GM12878 (cell line): ENCODE measurements around the gene SAMD15. TPM values are rescaled to one million over a fixed set of nuclear protein-coding genes. Genes with fewer than 3 reads are reported as not detected.

Experiments used
- ATAC-seq: fragments of 200-7000 bp; cut with Tn5 transposase; 3 replicates; pipeline ENCODE4 v1.9.1; 2020; ENCODE audit warnings: mild to moderate bottlenecking, moderate library complexity
- BruUV-seq: library from RNA; stranded (reverse); fragments of 400-500 nt; replicated peaks from 2 replicates; lab custom pipeline; 2021; lab: Mats Ljungman, UMichigan
- CTCF ChIA-PET: fragments of 300-600 bp; sonication (Branson Sonifier 250); formaldehyde crosslinking; extraction: SDS; loops from one replicate; lab custom pipeline; 2021; ENCODE audit warnings: inconsistent platforms; lab: Yijun Ruan, JAX
- POLR2A ChIA-PET: fragments of 350-600 bp; formaldehyde crosslinking; extraction: SDS; loops from one replicate; lab custom pipeline; 2021; ENCODE audit warnings: inconsistent platforms; lab: Charles Lee
- RAD21 ChIA-PET: fragments of 300-600 bp; sonication (Branson Sonifier 250); formaldehyde crosslinking; loops from one replicate; lab custom pipeline; 2023; ENCODE audit warnings: antibody characterized with exemption; ENCODE audit not compliant: unreplicated experiment; lab: Charles Lee
- SMC1A ChIA-PET: fragments of 300-600 bp; sonication (Branson Sonifier 250); formaldehyde crosslinking; loops from one replicate; lab custom pipeline; 2023; ENCODE audit not compliant: unreplicated experiment, uncharacterized antibody; lab: Charles Lee
- DNase-seq: peaks from one replicate; pipeline ENCODE4 v3.0.0-alpha.2; 2011; ENCODE audit warnings: low read depth, low spot score
- FAIRE-seq: peaks from 3 replicates; lab custom pipeline; 2011; peaks lifted over from hg19 to GRCh38; lab: Jason Lieb, UNC
- H2AFZ ChIP-seq: 2 replicates; pipeline ENCODE4 v1.6.0; 2011; ENCODE audit warnings: low read depth, low read length, control low read depth; ENCODE audit not compliant: control insufficient read depth
- H3K27ac ChIP-seq: 2 replicates; pipeline ENCODE4 v1.5.1; 2011; ENCODE audit warnings: control low read depth; ENCODE audit not compliant: control insufficient read depth, insufficient read depth
- H3K27me3 ChIP-seq, 2 experiments: replicated peaks in 1 of 2; 2 replicates each; pipeline versions ENCODE4 v1.6.0 to v1.6.1; 2011; ENCODE audit warnings: low read length in 1 of 2; ENCODE audit not compliant: control insufficient read depth in 2 of 2, insufficient read depth in 2 of 2
- H3K36me3 ChIP-seq, 2 experiments: 2 replicates each; pipeline ENCODE4 v1.5.1; 2011; ENCODE audit warnings: low read length in 1 of 2; ENCODE audit not compliant: control insufficient read depth in 2 of 2, insufficient read depth in 2 of 2
- H3K4me1 ChIP-seq: 2 replicates; pipeline ENCODE4 v1.6.1; 2011; ENCODE audit warnings: mild to moderate bottlenecking, low read length, moderate library complexity, mixed read lengths; ENCODE audit not compliant: control insufficient read depth, insufficient read depth
- H3K4me2 ChIP-seq: 2 replicates; pipeline ENCODE4 v1.6.0; 2011; ENCODE audit warnings: control low read depth; ENCODE audit not compliant: control insufficient read depth, insufficient read depth
- H3K4me3 ChIP-seq: fragments of 200-600 bp; sonication (generic); 2 replicates; pipeline ENCODE4 v1.5.1; 2016
- H3K79me2 ChIP-seq: 2 replicates; pipeline ENCODE4 v1.6.0; 2011; ENCODE audit warnings: low read length; ENCODE audit not compliant: control insufficient read depth, insufficient read depth
- H3K9ac ChIP-seq: 2 replicates; pipeline ENCODE4 v1.8.0; 2011; ENCODE audit warnings: low read length, control low read depth, mixed read lengths; ENCODE audit not compliant: control insufficient read depth, insufficient read depth
- H3K9me3 ChIP-seq: replicated peaks from 3 replicates; pipeline ENCODE4 v1.5.1; 2011; ENCODE audit warnings: mild to moderate bottlenecking, low read length; ENCODE audit not compliant: control insufficient read depth, insufficient read depth
- H4K20me1 ChIP-seq: 2 replicates; pipeline ENCODE4 v1.6.0; 2011; ENCODE audit not compliant: control insufficient read depth, insufficient read depth
- ASH2L ChIP-seq: fragments of 300-600, 200-600 bp; sonication (generic); IDR thresholded peaks from 2 replicates; pipeline ENCODE4 v1.6.1; 2017; ENCODE audit warnings: low read depth, mild to moderate bottlenecking, borderline replicate concordance
- ATF7 ChIP-seq: fragments of 450-650 bp; IDR thresholded peaks from 2 replicates; pipeline ENCODE4 v1.6.1; 2016; ENCODE audit warnings: low read depth, mild to moderate bottlenecking
- BRCA1 ChIP-seq: IDR thresholded peaks from 2 replicates; pipeline ENCODE4 v1.6.1; 2011; ENCODE audit warnings: low read depth, low read length, improper control_type of control experiment
- CHD4 ChIP-seq: fragments of 200-600 bp; sonication (generic); IDR thresholded peaks from 2 replicates; pipeline ENCODE4 v1.6.1; 2016; ENCODE audit warnings: mild to moderate bottlenecking
- DPF2 ChIP-seq: fragments of 450-650 bp; IDR thresholded peaks from 2 replicates; pipeline ENCODE4 v1.6.1; 2017; ENCODE audit warnings: mild to moderate bottlenecking
- EED ChIP-seq: sonication (generic); IDR thresholded peaks from 2 replicates; pipeline ENCODE4 v1.6.1; 2016; ENCODE audit warnings: antibody characterized with exemption, low read depth
- GATAD2B ChIP-seq: fragments of 450-650 bp; conservative IDR thresholded peaks from 2 replicates; pipeline ENCODE4 v1.6.1; 2017; ENCODE audit warnings: low read depth, mild to moderate bottlenecking, moderate library complexity
- HCFC1 ChIP-seq: fragments of 150-350 bp; IDR thresholded peaks from 2 replicates; pipeline ENCODE4 v1.6.1; 2014; ENCODE audit warnings: low read length
- HDAC6 ChIP-seq: fragments of 200-600 bp; sonication (generic); IDR thresholded peaks from one replicate; pipeline ENCODE4 v1.8.0; 2017; ENCODE audit warnings: antibody characterized with exemption; ENCODE audit not compliant: unreplicated experiment
- HSF1 ChIP-seq: fragments of 150-350 bp; IDR thresholded peaks from 2 replicates; pipeline ENCODE4 v1.6.1; 2014; ENCODE audit warnings: mild to moderate bottlenecking, low read depth, low read length
- LARP7 ChIP-seq: fragments of 450-650 bp; IDR thresholded peaks from 2 replicates; pipeline ENCODE4 v1.6.1; 2017; ENCODE audit warnings: mild to moderate bottlenecking
- SIN3A ChIP-seq: IDR thresholded peaks from 2 replicates; pipeline ENCODE4 v1.6.1; 2012; ENCODE audit warnings: low read depth, low read length, improper control_type of control experiment
- SMAD1 ChIP-seq: fragments of 450-650 bp; IDR thresholded peaks from 2 replicates; pipeline ENCODE4 v1.6.1; 2018; ENCODE audit warnings: mild to moderate bottlenecking, low read depth; ENCODE audit not compliant: partially characterized antibody
- SMC3 ChIP-seq: IDR thresholded peaks from 2 replicates; pipeline ENCODE4 v1.6.1; 2011; ENCODE audit warnings: low read length, improper control_type of control experiment, borderline replicate concordance
- TCF7 ChIP-seq: IDR thresholded peaks from 2 replicates; pipeline ENCODE4 v1.6.1; 2014; ENCODE audit warnings: antibody characterized with exemption, borderline replicate concordance
- ZBTB33 ChIP-seq: fragments of 450-650 bp; IDR thresholded peaks from 2 replicates; pipeline ENCODE4 v1.6.1; 2017; ENCODE audit warnings: mild to moderate bottlenecking
- ZBTB40 ChIP-seq: fragments of 450-650 bp; IDR thresholded peaks from 2 replicates; pipeline ENCODE4 v1.6.1; 2016; ENCODE audit warnings: mild to moderate bottlenecking, moderate library complexity, borderline replicate concordance
- ZNF24 ChIP-seq: fragments of 450-650 bp; IDR thresholded peaks from 2 replicates; pipeline ENCODE4 v1.6.1; 2017; ENCODE audit warnings: antibody characterized with exemption, mild to moderate bottlenecking
- WGBS: methylation state at CpG from one replicate; pipeline ENCODE4 v1.1.6; 2016; ENCODE audit warnings: low lambda C conversion rate; ENCODE audit not compliant: insufficient replicate concordance, insufficient coverage; ENCODE audit errors: missing lambda C conversion rate; 5-methylcytosine and 5-hydroxymethylcytosine counted together
- in situ Hi-C: fragments of 300-500 bp; cut with MboI; formaldehyde crosslinking; loops from 9 replicates; pipeline ENCODE4 v1.14.3; 2018; ENCODE audit warnings: mixed read lengths
- intact Hi-C: fragments of 100-400 bp; cut with micrococcal nuclease; formaldehyde crosslinking; loops from one replicate; pipeline ENCODE4 v1.14.2; 2022; ENCODE audit not compliant: unreplicated experiment
- polyA plus RNA-seq, 11 experiments: library from polyadenylated mRNA; depleted of rRNA in 4 of 11; unstranded in 6 of 11; stranded (reverse) in 5 of 11; fragments of >200 nt; fragmentation: Nextera tagmentation in 4 of 11; fragmentation: Illumina TruSeq in 1 of 11; extraction: Ambion mirVana in 4 of 11; extraction: Trizol in 1 of 11; gene quantifications; 1 replicate in 1 of 11; 2 replicates in 10 of 11; pipeline versions ENCODE4 v1.2.1 to v1.2.3, GENCODE V29; 2011 to 2016; ENCODE audit warnings: inconsistent platforms in 2 of 11, missing spikeins in 2 of 11, low read depth in 1 of 11
- total RNA-seq, 4 experiments: library from RNA; depleted of rRNA in 3 of 4; stranded (reverse); fragments of >200 nt in 3 of 4; fragmentation: Illumina TruSeq in 1 of 4; extraction: Trizol in 1 of 4; gene quantifications; 2 replicates each; pipeline versions ENCODE4 v1.2.1 to v1.2.3, GENCODE V29; 2013 to 2021

The SAMD15 gene
- total and polyA plus RNA-seq, 10 of the 15 experiments (the other 5 are each of a cell fraction or from before 2014, with no cell fraction given), result 0.33 to 2.0 (median 0.97) TPM

- TF ChIP-seq HSF1, result no peak
Observed at GRCh38 chr14:77329872-77330271, 47.3 kb upstream of the SAMD15 start (continued).

GRCh38 chr14:77335576-77335975, 41.6 kb upstream of the SAMD15 start:
- Histone ChIP-seq H4K20me1 (no peaks in the 10 kb centered on the region), H3K79me2 (no peaks in the 10 kb centered on the region), H3K36me3 (peaks cover 0 to 4% of the 10 kb centered on the region in 2 experiments), H2AFZ (no peak overlapping the region), H3K4me1 (no peaks in the 10 kb centered on the region), H3K4me2 (no peak overlapping the region), H3K27me3 (no peaks in the 10 kb centered on the region), H3K9ac (no peak overlapping the region), H3K4me3 (no peak overlapping the region), H3K9me3 (no peaks in the 10 kb centered on the region), H3K27ac (no peak overlapping the region)
- RAD21 ChIA-PET, result interaction anchor here (0.9 to 1.7 kb wide), 2 partner anchors 20 to 41 kb away, joined by 3 to 4 read pairs; partner anchors contain the start of genes SAMD15 and TMED8
- in situ Hi-C loops, result no loop called here
- SMC1A ChIA-PET, result interaction anchor here (0.9 to 1.0 kb wide), 2 partner anchors 16 to 20 kb away, joined by 3 read pairs; no protein-coding TSS in a partner anchor
- BruUV-seq, result no TSS peak
- ATAC-seq (no peak), FAIRE-seq (no peak), DNase-seq (no peak)
- POLR2A ChIA-PET, result interaction anchor here (1.6 kb wide), 1 partner anchor 15 kb away, joined by 3 read pairs; the partner anchor contains the start of genes GSTZ1 and POMT2
- CTCF ChIA-PET, result interaction anchor here (0.6 to 1.4 kb wide), 4 partner anchors 9 to 121 kb away, joined by 4 to 7 read pairs (median 4); no protein-coding TSS in a partner anchor
- WGBS, result 97% methylated on average over 3 of the region's 3 CpGs
- intact Hi-C loops, result no loop called here
- no peak for TF ChIP-seq DPF2
- TF ChIP-seq ZBTB40, result no peak
- TF ChIP-seq BRCA1, result no peak
- TF ChIP-seq TCF7, result no peak
- TF ChIP-seq SMC3, result no peak
- no peak for TF ChIP-seq EED
- TF ChIP-seq HCFC1, result no peak
- no peak for TF ChIP-seq LARP7
- TF ChIP-seq GATAD2B, result no peak
- no peak for TF ChIP-seq ZBTB33
- TF ChIP-seq ASH2L, result no peak
- no peak for TF ChIP-seq ZNF24
- TF ChIP-seq SMAD1, result no peak
- TF ChIP-seq ATF7, result no peak
- TF ChIP-seq CHD4, result no peak
- no peak for TF ChIP-seq HDAC6
- no peak for TF ChIP-seq SIN3A
